ENCODE results near the gene KLHL29. TPM values are rescaled to one million over a fixed set of nuclear protein-coding genes. Genes with fewer than 3 reads are reported as not detected.

Gene KLHL29
- total RNA-seq, 4 donors from 2014 or later, result 7.6 to 15.3 (median 8.4) TPM

DNA sequence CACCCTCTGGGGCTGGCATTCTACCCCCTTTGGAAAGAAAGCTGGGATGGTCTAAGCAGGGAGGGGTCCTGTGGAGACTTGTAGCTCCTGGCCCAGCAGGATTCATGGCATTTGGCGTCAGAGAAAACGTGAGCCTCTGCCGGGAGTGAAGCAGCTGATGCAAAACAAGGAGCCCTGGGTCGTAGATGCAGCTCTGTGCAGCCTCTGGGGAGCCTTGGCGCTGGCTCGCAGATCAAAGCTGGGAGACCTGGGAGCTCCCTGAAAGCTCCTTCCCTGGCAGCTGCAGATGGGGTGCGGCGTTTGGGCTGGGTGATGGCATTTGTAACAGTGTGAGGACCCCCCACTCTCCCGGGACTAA lies 148.3 kb downstream of the KLHL29 start:
- TF ChIP-seq CTCF (IDR thresholded peaks at IDR 0.05; ENCODE audit: low read depth), result no peak

GRCh38 chr2:23534771-23535170 lies 149.8 kb downstream of the KLHL29 start:
- no peak for TF ChIP-seq CTCF (IDR thresholded peaks at IDR 0.05; ENCODE audit: low read depth)

DNA sequence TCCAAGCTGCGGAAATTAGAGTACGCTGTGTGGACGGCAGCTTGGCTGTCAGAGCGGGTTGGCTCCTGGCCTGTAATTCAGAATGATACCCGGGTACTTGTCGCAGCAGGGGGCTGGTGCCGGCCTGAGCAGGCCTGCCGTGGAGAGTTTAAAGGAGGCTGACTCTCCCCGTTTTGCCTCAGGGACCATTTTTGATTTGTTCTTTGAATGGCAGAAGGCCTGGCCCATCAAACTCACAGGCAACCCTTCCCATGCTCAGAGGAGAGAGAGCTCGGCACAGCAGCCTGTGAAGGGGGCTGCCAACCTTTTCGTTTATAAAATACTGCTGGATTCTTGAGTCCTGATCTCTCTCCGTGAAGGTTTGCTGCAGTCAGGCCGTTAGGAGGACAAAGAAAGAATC lies 151.3 kb downstream of the KLHL29 start:
- no peak for TF ChIP-seq CTCF (IDR thresholded peaks at IDR 0.05; ENCODE audit: low read depth)

DNA sequence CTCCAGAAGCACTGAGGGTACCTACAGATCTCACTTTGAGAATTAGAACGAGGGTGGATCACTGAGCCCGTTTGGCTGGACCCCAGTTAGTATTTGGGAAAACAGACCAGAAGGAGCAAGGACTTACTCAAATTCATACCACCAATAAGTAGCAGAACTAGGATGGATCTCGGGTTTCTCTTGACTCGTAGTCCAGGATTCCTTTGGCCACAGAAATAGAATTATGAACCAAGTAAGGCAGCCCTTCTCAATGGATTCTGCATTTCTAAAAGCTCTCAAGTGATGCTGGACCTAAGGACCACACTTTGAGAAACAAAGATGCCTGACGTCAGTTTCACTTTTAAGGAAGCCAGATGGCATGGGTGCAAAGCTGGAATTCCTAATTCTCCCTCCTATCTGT lies 153.0 kb downstream of the KLHL29 start:
- no peak for TF ChIP-seq CTCF (IDR thresholded peaks at IDR 0.05; ENCODE audit: low read depth)

DNA sequence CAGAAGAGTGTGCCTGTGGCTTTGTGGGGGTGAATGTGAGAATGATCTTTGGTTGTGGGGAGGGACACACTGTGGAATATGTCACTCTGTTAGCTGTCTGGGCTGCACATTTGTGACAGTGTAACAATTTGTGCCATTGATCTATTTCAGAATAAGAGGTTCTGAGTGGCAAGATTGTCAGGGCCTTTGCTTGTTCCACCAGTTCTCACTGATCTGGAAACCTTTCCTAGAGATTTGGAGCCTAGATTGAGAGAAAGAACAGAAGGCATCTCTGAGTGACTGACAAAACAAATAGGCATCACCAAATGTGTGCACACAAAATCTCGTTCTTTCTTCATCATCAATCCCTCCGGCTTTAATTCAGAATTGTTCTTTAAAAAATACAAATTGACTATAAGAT lies 153.6 kb downstream of the KLHL29 start:
- TF ChIP-seq CTCF (IDR thresholded peaks at IDR 0.05; ENCODE audit: low read depth), result no peak

DNA sequence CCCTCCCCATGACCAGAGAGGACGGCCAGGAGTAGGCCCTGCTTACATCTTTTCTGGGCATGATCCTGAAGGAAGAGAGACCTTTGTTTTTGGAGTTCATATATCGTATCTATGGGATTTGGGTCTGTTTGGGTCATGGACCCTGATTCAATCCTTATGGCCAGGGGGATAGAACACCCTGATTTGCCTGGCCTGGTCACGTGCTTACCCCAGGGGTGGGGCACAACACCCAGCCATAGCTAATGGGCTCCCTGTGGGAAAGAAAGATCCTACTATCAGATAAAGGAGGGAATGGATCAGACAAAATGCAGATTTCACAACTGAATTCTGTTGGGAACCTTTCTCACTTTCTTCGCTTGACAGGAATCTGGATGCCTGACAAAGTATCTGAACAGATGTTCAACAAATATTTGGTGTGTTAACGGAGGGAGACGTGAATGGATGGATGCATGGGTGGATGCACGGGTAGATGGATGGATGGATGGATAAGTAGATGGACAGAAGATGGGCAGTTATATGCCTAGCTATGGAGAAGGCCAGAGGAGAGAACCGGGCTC lies 155.9 kb downstream of the KLHL29 start:
- TF ChIP-seq CTCF (IDR thresholded peaks at IDR 0.05; ENCODE audit: low read depth), result no peak

GRCh38 chr2:23541503-23542229 lies 156.7 kb downstream of the KLHL29 start:
- TF ChIP-seq CTCF (IDR thresholded peaks at IDR 0.05; ENCODE audit: low read depth), result no peak
